Right atrium auricular region (tissue), 2 donors: ENCODE results near the gene NPY4R2. TPM values are rescaled to one million over a fixed set of nuclear protein-coding genes. Genes with fewer than 3 reads are reported as not detected.
"Not testable (repeated sequence)": the region's sequence is repeated elsewhere in the genome, so short reads cannot be mapped to it uniquely, and the experiment has no call there.

Experiments
- DNase-seq: peaks from one replicate; pipeline ENCODE4 v3.0.0-alpha.2; 2019; ENCODE audit warnings: low spot score
- H3K27ac ChIP-seq, 2 donors: fragments of 200-600 bp; sonication (generic); 1 replicate in 1 of 2; 2 replicates in 1 of 2; pipeline ENCODE4 v1.5.1; 2016 to 2019
- H3K27me3 ChIP-seq, 2 donors: fragments of 200-600 bp; sonication (generic); one replicate each; pipeline versions ENCODE4 v1.5.1 to v1.6.0; 2017 to 2019
- H3K36me3 ChIP-seq: fragments of 200-600 bp; sonication (generic); one replicate; pipeline ENCODE4 v1.5.1; 2016
- H3K4me1 ChIP-seq, 2 donors: fragments of 200-600 bp; sonication (generic); one replicate each; pipeline versions ENCODE4 v1.5.1 to v1.6.0; 2017 to 2019
- H3K4me3 ChIP-seq, 2 donors: fragments of 200-600 bp; sonication (generic); 1 replicate in 1 of 2; 2 replicates in 1 of 2; pipeline ENCODE4 v1.5.1; 2017 to 2019; ENCODE audit warnings: mild to moderate bottlenecking in 1 of 2, moderate library complexity in 1 of 2
- H3K9me3 ChIP-seq, 2 donors: fragments of 200-600 bp; sonication (generic); one replicate each; pipeline ENCODE4 v1.5.1; 2019
- total RNA-seq, 2 donors: library from RNA; depleted of rRNA; stranded (reverse); fragments of >200 nt; gene quantifications; one replicate each; pipeline ENCODE4 v1.1.0, GENCODE V29; 2016

The NPY4R2 gene
- total RNA-seq, 2 donors from 2014 or later, result 1.1 TPM; not detected in 1

GRCh38 chr10:47943328-47943727, 24.9 kb downstream of the NPY4R2 start:
- not testable (repeated sequence) for H3K9me3 ChIP-seq, H3K27me3 ChIP-seq, H3K27ac ChIP-seq, H3K4me3 ChIP-seq, H3K36me3 ChIP-seq, DNase-seq, H3K4me1 ChIP-seq

- not testable (repeated sequence) for H3K4me3 ChIP-seq, H3K36me3 ChIP-seq, H3K4me1 ChIP-seq, H3K27ac ChIP-seq, H3K27me3 ChIP-seq, DNase-seq, H3K9me3 ChIP-seq
Measured at GRCh38 chr10:47947424-47947823, 29.0 kb downstream of the NPY4R2 start.

GRCh38 chr10:47957158-47957557, 38.7 kb downstream of the NPY4R2 start:
- DNase-seq, H3K27ac ChIP-seq, H3K4me3 ChIP-seq, H3K4me1 ChIP-seq, H3K9me3 ChIP-seq, H3K36me3 ChIP-seq, H3K27me3 ChIP-seq: not testable (repeated sequence)

GRCh38 chr10:47959677-47960076, 41.2 kb downstream of the NPY4R2 start:
- not testable (repeated sequence) for H3K4me3 ChIP-seq, H3K4me1 ChIP-seq, H3K27me3 ChIP-seq, H3K27ac ChIP-seq, DNase-seq, H3K9me3 ChIP-seq, H3K36me3 ChIP-seq

GRCh38 chr10:47960699-47961098, 42.2 kb downstream of the NPY4R2 start:
- not testable (repeated sequence) for H3K27me3 ChIP-seq, H3K4me3 ChIP-seq, H3K4me1 ChIP-seq, H3K27ac ChIP-seq, H3K9me3 ChIP-seq, H3K36me3 ChIP-seq, DNase-seq

GRCh38 chr10:47962785-47963184, 44.3 kb downstream of the NPY4R2 start:
- not testable (repeated sequence) for H3K27ac ChIP-seq, H3K9me3 ChIP-seq, H3K27me3 ChIP-seq, H3K4me1 ChIP-seq, DNase-seq, H3K4me3 ChIP-seq, H3K36me3 ChIP-seq

- not testable (repeated sequence) for H3K4me1 ChIP-seq, H3K4me3 ChIP-seq, H3K36me3 ChIP-seq, H3K27me3 ChIP-seq, DNase-seq, H3K27ac ChIP-seq, H3K9me3 ChIP-seq
Measured at GRCh38 chr10:47964280-47965063, 46.0 kb downstream of the NPY4R2 start.

GRCh38 chr10:47968988-47969387, 50.5 kb downstream of the NPY4R2 start:
- H3K4me1 ChIP-seq, H3K27me3 ChIP-seq, DNase-seq, H3K4me3 ChIP-seq, H3K9me3 ChIP-seq, H3K36me3 ChIP-seq, H3K27ac ChIP-seq: not testable (repeated sequence)

- H3K27ac ChIP-seq, H3K4me1 ChIP-seq, H3K9me3 ChIP-seq, DNase-seq, H3K27me3 ChIP-seq, H3K4me3 ChIP-seq, H3K36me3 ChIP-seq: not testable (repeated sequence)
Measured at GRCh38 chr10:47970047-47970446, 51.6 kb downstream of the NPY4R2 start.

- not testable (repeated sequence) for H3K36me3 ChIP-seq, H3K4me1 ChIP-seq, DNase-seq, H3K27me3 ChIP-seq, H3K9me3 ChIP-seq, H3K4me3 ChIP-seq, H3K27ac ChIP-seq
Measured at GRCh38 chr10:47971598-47971997, 53.1 kb downstream of the NPY4R2 start.

- DNase-seq, H3K27ac ChIP-seq, H3K4me1 ChIP-seq, H3K36me3 ChIP-seq, H3K9me3 ChIP-seq, H3K27me3 ChIP-seq, H3K4me3 ChIP-seq: not testable (repeated sequence)
Measured at GRCh38 chr10:47972077-47972476, 53.6 kb downstream of the NPY4R2 start.

Other genes with a start within 250 kb of the NPY4R2 start
- gene SYT15B, start 155.1 kb upstream of the NPY4R2 start, total RNA-seq, result 1 to 10 TPM; 1.5 to 1.9 TPM
- not detected for gene FAM25C, start 81.1 kb downstream of the NPY4R2 start, total RNA-seq